Measurements from ENCODE around the gene ZSWIM5. TPM values are rescaled to one million over a fixed set of nuclear protein-coding genes. Genes with fewer than 3 reads are reported as not detected.
"Not testable (repeated sequence)": the region's sequence is repeated elsewhere in the genome, so short reads cannot be mapped to it uniquely, and the experiment has no call there.

ZSWIM5 gene
- total RNA-seq, 1 donor from 2014 or later = 13.2 TPM

GRCh38 chr1:45122724-45123123 lies 83.7 kb downstream of the ZSWIM5 start:
- H3K4me3 Mint-ChIP-seq = no peak overlapping the region
- H3K27me3 Mint-ChIP-seq (ENCODE audit: low read depth) = no peaks in the 10 kb centered on the region
- no peaks in the 10 kb centered on the region for H3K4me1 Mint-ChIP-seq
- no peaks in the 10 kb centered on the region for H3K36me3 Mint-ChIP-seq (ENCODE audit: low read depth)
- no peak for TF ChIP-seq CTCF (conservative IDR thresholded peaks at IDR 0.05)
- DNase-seq (ENCODE audit: low read depth, low spot score) = no peak
- no peaks in the 10 kb centered on the region for H3K9me3 Mint-ChIP-seq
- no peak overlapping the region for H3K27ac Mint-ChIP-seq (ENCODE audit: unreplicated experiment)

DNA sequence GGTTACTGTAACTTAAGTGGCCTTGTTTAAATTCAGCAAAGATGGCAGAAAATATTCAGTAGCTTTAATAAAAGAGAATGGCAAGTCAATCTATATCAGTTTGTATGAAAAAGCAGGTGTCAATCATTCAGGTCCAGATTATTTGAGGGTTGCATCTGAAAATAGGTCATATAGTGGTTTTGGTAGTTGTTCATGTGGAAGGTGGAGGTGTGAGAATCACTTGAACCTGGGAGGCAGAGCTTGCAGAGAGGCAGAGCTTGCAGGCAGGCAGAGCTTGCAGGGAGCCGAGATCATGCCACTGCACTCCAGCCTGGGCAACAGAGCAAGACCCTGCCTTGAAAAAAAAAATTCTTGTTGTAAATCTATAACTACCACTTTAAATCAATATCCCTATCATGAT lies 88.6 kb downstream of the ZSWIM5 start:
- Mint-ChIP-seq H3K4me1 (no peaks in the 10 kb centered on the region), H3K9me3 (peaks cover 7% of the 10 kb centered on the region), H3K27ac (ENCODE audit: unreplicated experiment) (no peak overlapping the region), H3K4me3 (no peak overlapping the region), H3K36me3 (ENCODE audit: low read depth) (peaks cover 12% of the 10 kb centered on the region), H3K27me3 (ENCODE audit: low read depth) (no peaks in the 10 kb centered on the region)
- no peak for TF ChIP-seq CTCF (conservative IDR thresholded peaks at IDR 0.05)
- DNase-seq (ENCODE audit: low read depth, low spot score) = no peak

GRCh38 chr1:45116820-45117219 lies 89.6 kb downstream of the ZSWIM5 start:
- H3K36me3 Mint-ChIP-seq (ENCODE audit: low read depth) = peaks cover 12% of the 10 kb centered on the region
- H3K27ac Mint-ChIP-seq (ENCODE audit: unreplicated experiment) = no peak overlapping the region
- TF ChIP-seq CTCF (conservative IDR thresholded peaks at IDR 0.05) = no peak
- DNase-seq (ENCODE audit: low read depth, low spot score) = no peak
- H3K27me3 Mint-ChIP-seq (ENCODE audit: low read depth) = no peaks in the 10 kb centered on the region
- H3K4me3 Mint-ChIP-seq = no peak overlapping the region
- no peaks in the 10 kb centered on the region for H3K4me1 Mint-ChIP-seq
- peaks cover 8% of the 10 kb centered on the region for H3K9me3 Mint-ChIP-seq

DNA sequence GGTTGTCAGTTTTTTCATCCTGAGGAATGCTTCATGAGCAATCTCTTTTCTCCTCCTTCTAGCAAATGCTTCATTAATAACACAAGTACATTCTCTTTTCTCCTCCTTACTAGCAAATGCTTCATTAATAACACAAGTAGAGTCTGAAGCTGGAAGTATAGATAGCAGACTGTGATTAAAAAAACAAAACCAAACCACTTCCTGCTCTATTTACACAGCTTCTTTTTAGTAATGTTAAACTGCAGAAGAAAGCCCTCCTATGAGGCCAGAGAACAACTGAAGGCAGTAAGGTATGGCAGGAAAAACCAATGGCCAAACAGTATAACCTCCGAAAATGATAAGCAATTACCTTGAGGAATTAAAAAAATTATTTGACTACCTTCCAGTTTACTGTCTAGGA lies 90.1 kb downstream of the ZSWIM5 start:
- Mint-ChIP-seq H3K9me3 (peaks cover 11% of the 10 kb centered on the region), H3K27ac (ENCODE audit: unreplicated experiment) (no peak overlapping the region)

GRCh38 chr1:45115198-45115597 lies 91.2 kb downstream of the ZSWIM5 start:
- H3K4me3 Mint-ChIP-seq; H3K27me3 Mint-ChIP-seq (ENCODE audit: low read depth); DNase-seq (ENCODE audit: low read depth, low spot score); H3K4me1 Mint-ChIP-seq; H3K27ac Mint-ChIP-seq (ENCODE audit: unreplicated experiment): not testable (repeated sequence)
- Mint-ChIP-seq H3K36me3 (ENCODE audit: low read depth) (peaks cover 12% of the 10 kb centered on the region), H3K9me3 (peaks cover 11% of the 10 kb centered on the region)

More for the DNA sequence above, 90.1 kb downstream of the ZSWIM5 start:
- Mint-ChIP-seq H3K36me3 (ENCODE audit: low read depth) (peaks cover 12% of the 10 kb centered on the region), H3K4me3 (no peak overlapping the region), H3K4me1 (no peaks in the 10 kb centered on the region), H3K27me3 (ENCODE audit: low read depth) (no peaks in the 10 kb centered on the region)
- DNase-seq (ENCODE audit: low read depth, low spot score) = no peak
- TF ChIP-seq CTCF (conservative IDR thresholded peaks at IDR 0.05) = no peak

DNA sequence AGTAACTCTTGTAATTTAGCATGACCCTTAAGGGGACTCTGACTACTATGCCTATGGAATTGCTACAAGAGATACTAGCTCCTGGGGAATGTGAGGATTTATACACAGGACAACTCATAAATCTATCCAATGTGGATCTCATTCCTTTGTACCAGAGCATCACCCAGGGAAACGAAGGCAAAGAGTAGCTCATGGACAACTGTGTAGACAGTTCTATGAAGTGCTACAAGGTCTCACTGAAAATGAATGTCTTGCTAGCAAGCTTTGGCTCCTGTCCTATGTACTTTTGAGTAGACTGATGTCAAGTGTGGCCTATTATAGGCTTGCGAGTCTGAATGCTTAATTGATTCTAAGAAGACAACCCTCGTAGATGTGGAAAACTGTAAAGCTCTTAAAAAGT lies 93.7 kb downstream of the ZSWIM5 start:
- Mint-ChIP-seq H3K4me1 (no peaks in the 10 kb centered on the region), H3K4me3 (no peak overlapping the region), H3K27me3 (ENCODE audit: low read depth) (no peaks in the 10 kb centered on the region), H3K27ac (ENCODE audit: unreplicated experiment) (no peak overlapping the region), H3K36me3 (ENCODE audit: low read depth) (peaks cover 17% of the 10 kb centered on the region), H3K9me3 (peaks cover 17% of the 10 kb centered on the region)
- no peak for DNase-seq (ENCODE audit: low read depth, low spot score)
- TF ChIP-seq CTCF (conservative IDR thresholded peaks at IDR 0.05) = no peak

Data from neural crest cell (in vitro differentiated cells).